Activated CD4-positive, alpha-beta T cell treated with anti-CD3 and anti-CD28 coated beads, Interleukin-2, amount 50 U/mL, for 24 hours (primary cell): ENCODE results near the gene PRKAR1B.
"Not testable (repeated sequence)": the region's sequence is repeated elsewhere in the genome, so short reads cannot be mapped to it uniquely, and the experiment has no call there.

Source experiments
- DNase-seq, 2 donors: peaks; one replicate each; pipeline ENCODE4 v3.0.0-alpha.2; 2020; ENCODE audit warnings: low read depth in 1 of 2, low spot score in 1 of 2

Gene PRKAR1B

DNA sequence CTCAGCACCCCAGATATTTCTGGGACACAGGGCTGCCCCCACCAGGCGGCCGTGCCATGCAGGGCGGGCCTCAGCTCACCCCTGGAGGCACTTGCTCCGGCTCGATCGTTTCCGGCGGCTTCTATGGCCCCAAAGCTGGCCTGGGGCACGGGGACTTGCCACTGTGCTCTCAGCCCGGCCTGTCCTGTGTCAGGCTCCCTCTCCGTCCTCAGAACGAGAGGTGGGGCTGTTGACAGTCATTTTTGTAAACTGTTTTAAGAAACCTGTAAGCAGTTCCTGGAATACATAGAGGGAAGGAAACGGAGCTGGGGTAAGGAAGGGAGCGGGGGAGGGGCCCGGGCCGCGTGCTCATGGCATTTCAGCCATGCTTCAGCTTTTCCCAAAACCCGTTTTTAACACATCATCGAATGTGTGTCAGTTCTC is 30.7 kb upstream of the PRKAR1B start:
- DNase-seq: no peak

DNA sequence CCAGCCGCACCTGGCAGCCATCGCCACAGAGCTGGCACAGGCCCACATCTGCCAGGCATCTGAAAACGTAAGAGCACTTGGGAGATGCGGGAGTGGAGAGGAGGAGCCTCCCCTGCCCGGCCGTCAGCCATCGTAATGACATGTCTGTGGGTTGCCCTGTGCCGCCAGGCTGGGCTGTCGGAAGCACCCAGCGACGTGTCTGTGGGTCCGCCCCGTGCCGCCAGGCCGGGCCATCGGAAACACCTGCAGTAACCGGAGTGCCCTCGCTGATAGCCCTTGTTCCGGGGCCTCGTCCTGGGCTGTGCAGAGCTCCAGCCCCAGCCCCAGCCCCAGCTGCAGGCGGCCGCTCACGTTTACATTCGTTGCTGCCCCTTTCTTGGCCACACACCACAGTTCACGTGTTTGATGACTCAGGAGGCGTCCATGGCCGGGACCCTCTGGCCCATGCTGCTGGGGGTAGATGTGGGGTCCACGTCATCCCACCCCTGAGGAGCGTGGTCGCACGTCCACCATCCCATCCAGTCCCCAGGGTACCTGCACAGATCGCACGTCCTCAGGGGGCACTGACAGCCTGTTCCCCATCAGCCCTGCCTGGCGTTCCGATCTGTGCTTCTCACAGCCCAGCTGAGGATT is 30.0 kb upstream of the PRKAR1B start:
- DNase-seq: no peak

DNA sequence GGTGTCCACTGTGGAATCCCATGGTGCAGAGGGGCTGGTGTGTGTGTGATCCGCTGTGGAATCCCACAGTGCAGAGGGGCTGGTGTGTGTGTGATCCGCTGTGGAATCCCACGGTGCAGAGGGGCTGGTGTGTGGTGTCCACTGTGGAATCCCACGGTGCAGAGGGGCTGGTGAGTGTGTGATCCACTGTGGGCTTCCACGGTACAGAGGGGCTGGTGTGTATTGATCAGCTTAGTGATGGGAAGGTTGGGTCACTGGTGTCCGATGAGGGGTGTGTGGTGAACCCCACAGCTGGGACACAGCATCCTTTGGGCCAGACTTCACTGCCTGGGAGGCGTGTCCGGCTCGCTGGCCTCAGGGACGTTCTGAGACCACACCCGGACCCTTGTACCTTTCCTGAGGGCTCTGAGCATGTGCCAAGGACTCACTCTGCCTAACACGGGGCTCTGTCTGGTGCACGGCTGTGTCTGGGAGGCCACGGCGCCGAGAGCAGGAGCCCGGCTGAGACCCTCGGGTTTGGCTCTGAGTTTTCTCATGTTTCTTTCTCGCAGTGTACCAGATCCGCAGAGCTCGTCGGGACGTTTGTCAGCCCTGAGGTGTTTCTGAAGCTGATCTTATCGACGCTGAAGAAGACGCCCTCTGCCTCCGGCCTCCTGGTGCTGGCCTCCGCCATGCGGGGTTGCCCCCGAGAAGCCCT is 29.3 kb upstream of the PRKAR1B start:
- DNase-seq: no peak

DNA sequence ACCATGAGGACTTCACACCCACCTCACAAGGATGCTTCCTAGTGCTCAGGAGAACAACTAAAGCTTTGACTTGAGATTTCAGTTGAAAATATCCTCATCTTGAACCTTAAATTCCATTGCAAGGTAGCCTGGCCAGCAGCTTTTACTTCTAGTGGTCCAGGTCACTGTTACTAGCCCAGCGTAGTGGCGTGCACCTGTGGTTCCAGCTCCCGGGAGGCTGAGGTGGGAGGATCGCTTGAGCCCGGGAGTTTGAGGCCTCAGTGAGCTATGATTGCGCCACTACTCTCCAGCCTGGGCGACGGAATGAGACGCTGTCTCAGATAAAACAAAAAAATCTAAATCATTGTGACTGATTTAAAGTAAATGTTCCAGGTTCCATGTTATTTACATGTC is 28.3 kb upstream of the PRKAR1B start:
- DNase-seq: no peak

DNA sequence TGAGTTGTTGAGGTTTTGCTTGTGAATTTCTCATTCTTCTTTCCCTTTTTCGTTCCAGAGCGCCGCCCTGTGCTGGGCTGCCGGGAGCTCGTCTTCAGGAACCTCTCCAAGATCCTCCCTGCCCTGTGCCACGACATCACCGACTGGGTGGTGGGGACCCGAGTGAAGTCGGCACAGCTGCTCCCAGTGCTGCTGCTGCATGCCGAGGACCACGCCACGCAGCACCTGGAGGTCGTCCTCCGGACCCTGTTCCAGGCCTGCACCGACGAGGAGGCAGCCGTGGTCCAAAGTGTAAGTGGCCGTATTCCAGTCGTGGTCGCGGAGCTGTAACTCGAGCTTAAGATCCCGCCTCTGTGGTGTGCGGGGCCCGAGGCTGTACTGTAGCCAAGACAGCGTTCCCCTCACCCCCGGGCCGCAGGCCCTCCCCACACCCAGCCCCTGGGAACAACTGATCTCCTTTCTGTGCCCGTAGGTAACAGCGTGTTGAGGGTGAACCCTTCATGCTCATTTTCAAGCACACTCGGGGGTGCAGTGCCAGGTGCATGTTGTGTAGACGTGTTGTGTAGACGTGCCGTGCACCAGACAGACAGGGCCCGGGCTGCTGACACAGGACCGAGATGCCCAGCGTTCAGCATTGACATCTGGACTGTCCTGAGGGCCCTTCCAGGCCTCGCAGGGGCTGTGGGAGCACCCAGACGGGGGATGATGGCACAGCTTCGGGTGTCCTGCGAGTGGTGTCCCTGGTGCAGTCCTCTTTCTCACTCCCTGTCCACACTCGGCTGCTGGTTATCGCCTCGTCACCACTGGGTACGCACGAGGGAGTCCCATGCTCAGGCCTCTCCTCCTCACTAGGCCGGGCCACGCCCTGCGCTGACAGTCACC is 27.7 kb upstream of the PRKAR1B start:
- DNase-seq: no peak

DNA sequence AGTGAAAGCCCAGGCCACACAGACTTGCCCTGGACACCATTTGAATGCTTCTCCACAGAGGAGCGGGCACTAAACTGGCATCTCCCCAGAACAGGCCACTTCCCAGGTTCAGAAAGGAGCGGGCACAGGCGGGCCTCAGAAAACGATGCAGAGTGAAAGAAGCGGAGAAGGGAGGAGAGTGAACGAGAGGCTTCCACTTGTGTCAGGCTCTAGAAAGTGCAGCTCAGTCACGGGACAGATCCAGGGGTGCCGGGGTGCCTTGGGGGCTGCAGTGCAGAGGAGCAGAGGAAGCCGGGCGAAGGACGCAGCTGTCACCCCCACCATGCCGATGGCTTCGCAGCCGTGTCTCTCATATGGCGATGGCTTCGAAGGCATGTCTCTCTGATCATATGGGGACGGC is 26.1 kb upstream of the PRKAR1B start:
- no peak for DNase-seq

DNA sequence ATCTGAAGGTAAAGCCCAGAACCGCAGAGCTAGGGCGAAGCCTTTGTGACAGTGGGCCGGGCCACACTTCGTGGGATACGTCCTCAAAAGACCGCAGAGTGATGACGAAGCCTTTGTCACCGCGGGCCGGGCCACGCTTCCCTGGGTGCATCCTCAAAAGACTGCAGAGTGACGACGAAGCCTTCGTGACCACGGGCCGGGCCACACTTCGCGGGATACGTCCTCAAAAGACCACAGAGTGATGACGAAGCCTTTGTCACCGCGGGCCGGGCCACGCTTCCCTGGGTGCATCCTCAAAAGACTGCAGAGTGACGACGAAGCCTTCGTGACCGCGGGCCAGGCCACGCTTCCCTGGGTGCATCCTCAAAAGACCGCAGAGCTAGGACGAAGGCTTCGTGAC is 25.2 kb upstream of the PRKAR1B start:
- DNase-seq: not testable (repeated sequence)

DNA sequence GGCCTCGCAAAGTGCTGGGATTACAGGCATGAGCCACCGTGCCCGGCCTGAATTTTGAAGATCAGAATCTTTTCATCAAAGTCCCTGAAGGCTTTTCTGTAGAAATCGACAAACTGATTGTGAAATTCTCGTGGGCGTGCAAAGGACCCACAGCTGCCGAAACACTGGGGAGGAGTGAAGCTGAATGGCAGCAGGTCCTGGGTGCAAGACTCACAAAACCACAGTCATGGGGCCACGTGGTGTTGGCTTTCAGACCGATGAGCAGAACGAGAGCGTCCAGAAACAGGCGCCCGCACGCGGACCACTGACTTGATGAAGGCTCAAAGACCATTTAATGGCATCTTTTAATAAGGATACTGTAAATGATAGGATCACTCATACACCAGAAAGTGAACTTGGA is 24.7 kb upstream of the PRKAR1B start:
- no peak for DNase-seq

DNA sequence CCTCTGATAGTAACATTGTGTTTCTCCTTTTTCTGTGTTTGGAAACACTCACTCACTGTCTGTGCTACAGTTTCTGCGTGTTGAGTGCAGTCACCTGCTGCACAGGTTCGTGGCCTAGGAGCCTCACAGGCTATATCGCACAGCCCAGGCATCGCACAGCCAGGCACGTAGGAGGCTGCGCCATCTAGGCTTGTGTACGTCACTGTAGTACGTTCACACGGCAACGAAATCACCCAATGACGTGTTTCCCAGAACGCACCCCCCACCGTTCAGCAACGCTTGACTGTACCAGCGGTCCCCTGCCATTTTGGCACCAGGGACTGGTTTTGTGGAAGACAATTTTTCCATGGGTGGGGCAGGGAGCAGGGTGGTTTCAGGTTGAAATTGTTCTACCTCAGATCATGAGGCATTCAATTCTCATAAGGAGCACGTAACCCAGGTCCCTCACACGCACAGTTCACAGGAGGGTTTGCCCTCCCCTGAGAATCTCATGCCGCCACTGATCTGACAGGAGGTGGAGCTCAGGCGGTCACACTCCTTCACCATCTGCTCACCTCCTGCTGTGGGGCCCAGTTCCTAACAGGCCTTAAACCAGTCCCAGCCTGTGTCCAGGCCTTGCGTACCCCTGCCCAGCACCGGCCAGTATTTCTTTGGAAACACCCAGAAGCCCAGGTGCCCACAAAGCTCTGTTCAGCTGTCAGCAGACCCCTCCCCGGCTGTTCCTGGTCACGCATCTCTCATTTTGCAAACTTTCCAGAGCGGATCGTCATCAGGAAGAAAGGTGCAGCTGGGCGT is 23.2 kb upstream of the PRKAR1B start:
- no peak for DNase-seq

DNA sequence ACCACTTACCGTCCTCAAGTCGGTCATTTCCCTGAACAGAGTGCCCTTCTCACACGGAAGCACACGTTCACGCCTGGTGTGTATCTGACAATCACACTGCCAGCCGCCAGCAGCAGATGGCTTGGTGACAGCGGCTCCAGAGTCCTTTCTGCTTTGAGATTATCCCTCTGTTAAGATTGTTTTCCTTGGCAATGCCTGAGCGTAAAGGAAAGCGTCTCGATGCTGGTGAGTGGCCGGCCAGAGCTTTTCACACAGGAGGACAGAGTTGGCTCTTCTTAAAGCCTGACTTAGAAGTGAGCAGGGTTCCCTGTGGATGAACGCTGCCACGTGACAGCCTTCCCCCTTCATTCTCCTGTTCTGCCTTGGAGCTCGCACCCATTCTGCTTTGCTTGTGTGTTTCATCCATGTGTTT is 22.1 kb upstream of the PRKAR1B start:
- no peak for DNase-seq

DNA sequence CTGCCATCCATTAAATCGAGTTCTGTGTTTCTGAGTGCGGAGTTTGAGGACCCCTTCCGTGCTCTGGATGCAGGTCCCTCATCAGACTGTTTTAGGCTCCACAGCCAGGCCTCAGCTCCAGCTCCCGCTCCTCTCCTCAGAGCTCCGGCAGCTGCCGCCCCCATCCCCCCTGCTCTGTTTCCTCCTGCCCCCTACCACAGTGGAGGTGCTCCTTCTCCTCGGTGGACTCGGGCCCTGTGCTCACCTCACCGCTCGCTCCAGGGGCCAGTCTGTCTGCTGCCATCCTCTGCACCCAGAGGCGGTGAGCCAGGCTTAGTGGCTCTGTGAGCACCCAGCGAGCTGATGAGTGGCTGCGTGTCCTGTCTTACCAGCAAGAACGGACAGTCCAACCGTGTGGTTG is 21.4 kb upstream of the PRKAR1B start:
- no peak for DNase-seq

DNA sequence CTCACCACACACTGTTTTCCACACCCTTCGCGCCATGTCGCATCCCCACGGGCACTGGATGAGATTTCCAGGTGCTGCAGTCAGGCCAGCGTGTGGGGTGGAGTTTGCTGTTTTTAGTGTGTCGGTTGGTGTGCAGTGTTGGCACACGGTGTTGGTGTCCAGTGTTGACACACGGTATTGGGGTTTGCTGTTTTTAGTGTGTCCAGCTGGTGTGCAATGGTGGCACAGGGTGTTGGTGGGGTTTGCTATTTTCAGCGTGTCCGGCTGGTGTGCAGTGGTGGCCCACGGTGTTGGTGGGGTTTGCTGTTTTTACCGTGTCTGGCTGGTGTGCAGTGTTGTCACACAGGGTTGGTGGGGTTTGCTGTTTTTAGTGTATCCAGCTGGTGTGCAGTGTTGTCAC is 20.1 kb upstream of the PRKAR1B start:
- DNase-seq: no peak

DNA sequence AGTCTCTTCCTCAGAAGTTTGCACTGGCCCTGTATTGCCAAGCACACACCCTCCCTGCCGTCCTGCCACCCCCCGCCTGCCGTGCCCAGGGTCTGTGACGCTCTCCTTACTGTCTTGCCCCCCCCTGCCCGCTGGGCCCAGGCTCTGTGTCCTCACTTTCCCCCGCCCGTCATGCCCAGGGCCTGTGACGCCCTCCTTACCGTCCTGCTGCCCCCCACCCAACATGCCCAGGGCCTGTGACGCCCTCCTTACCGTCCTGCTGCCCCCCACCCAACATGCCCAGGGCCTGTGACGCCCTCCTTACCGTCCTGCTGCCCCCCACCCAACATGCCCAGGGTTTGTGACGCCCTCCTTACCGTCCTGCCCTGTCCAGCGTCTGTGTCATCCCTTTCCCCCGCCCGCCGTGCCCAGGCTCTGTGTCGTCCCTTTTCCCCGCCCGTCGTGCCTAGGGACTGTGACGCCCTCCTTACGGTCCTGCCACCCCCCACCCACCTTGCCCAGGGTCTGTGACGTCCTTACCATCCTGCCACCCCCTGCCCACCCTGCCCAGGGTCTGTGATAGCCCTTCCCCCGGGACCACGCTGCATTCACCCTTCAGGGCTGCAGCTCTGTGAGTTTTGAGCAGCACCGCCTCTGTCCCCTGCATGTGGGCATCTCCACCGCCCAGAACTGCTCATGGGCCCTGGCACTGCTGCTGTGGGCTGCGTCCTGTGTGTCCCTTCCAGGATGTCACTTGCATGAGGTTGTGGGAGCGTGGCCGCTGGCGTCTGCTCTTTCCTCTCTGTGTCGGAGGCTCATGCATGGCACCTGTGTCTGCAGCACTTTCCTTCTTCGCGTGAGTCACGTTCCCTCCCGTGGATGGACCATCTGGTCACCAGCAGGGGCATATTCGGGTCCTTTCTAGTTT is 19.3 kb upstream of the PRKAR1B start:
- DNase-seq: no peak

DNA sequence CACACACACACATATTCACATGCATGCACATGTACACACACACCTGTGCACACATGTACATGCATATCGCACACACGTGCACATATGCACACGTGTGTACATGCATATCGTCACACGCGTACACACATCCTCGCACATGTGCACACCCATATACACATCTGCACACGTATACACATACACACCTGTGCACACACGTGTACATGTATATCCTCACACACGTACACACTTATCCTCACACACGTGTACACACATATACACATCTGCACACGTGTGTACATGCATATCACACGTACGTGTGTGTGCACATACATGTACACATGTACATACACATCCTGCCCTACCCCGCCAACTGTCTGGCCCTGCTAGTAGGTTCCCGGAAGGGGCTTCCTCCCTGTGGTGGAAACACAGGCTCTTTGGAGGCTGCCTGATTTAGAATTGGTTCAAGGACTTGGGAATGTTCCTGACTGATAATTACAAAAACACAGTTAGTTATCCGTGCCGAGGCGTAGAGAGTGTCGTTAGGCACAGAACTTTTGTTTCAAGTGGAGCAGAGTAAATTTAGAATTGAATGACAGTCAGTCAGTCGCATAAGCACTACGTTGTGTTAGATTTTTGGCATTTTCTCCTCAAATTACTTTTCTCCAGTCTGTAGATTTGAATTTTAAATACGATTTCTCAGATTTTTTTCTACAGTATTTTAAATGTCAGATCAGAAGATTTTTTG is 18.5 kb upstream of the PRKAR1B start:
- DNase-seq: no peak

DNA sequence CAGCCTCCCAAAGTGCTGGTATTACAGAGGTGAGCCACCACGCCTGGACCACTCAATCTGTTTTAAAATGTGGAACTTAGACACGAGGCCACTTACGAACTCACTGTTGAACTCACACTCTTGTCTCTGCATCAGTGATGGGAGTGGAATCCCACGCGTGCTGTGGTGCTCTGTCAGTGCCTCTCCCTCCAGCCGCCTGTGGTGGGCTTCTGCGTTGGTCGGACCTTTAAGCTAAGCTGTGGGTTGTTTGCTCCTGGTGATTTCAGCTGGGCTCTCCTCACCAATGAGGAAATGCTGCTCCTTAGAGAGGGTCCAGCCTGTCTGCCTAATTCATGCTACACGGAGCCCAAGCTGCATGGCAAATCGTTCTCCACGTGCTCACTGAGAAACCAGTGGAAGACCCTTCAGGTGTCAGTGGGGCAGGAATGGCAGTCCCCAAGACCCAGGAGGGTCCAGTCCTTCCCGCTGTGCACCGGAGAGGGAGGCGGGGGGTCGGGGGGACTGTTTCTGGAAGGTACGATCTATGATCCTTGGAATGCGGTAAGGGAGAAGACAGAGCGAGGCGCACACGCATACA is 17.9 kb upstream of the PRKAR1B start:
- DNase-seq: no peak

DNA sequence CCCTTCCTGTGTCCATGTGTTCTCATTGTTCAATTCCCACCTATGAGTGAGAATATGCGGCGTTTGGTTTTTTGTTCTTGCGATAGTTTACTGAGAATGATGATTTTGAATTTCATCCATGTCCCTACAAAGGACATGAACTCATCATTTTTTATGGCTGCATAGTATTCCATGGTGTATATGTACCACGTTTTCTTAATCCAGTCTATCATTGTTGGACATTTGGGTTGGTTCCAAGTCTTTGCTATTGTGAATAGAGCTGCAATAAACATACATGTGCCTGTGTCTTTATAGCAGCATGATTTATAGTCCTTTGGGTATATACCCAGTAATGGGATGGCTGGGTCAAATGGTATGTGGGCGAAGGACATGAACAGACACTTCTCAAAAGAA is 17.0 kb upstream of the PRKAR1B start:
- DNase-seq: not testable (repeated sequence)

DNA sequence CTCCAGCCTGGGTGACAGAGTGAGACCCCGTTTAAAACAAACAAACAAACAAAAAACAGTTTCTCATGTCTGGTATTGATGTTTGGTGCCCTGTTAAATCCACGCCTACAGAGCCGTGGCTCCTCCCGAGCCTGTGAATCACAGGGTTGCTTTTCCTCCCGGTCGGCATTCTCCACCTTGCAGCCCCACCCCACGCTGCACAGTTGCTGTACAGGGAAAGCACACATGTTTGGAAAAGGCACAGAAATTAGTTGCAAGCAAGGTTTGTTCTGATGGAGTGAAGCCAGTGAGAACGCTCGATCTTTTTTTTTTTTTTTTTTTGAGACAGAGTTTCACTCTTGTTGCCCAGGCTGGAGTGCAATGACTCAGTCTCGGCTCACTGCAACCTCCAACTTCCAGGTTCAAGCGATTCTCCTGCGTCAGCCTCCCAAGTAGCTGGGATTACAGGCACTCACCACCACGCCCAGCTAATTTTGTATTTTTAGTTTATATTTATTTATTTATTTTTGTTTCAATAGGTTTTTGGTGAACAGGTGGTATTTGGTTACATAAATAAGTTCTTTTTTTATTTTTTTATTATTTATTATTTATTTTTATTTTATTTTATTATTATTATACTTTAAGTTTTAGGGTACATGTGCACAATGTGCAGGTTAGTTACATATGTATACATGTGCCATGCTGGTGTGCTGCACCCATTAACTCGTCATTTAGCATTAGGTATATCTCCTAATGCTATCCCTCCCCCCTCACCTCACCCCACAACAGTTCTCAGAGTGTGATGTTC is 16.5 kb upstream of the PRKAR1B start:
- not testable (repeated sequence) for DNase-seq

DNA sequence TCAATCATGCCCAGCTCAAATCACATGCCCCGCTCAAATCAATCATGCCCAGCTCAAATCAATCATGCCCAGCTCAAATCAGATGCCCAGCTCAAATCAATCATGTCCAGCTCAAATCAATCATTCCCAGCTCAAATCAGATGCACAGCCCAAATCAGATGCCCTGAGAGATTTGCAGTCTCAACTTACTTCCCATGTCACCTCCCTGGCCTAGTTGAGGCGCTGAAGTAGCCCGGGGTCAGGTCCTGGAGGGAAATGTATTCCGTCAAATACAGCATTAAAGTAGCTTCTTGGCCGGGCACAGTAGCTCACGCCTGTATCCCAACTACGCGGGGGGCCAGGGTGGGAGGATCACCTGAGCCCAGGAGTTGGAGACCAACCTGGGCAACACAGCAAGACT is 15.7 kb upstream of the PRKAR1B start:
- DNase-seq: no peak
